Activated CD4-positive, CD25-positive, alpha-beta regulatory T cell treated with anti-CD3 and anti-CD28 coated beads, Interleukin-2, amount 50 U/mL, for 72 hours (primary cell): ENCODE results near the gene TRPC5OS.

ENCODE experiments used
- DNase-seq: peaks from one replicate; pipeline ENCODE4 v3.0.0; 2021

TRPC5OS gene

DNA sequence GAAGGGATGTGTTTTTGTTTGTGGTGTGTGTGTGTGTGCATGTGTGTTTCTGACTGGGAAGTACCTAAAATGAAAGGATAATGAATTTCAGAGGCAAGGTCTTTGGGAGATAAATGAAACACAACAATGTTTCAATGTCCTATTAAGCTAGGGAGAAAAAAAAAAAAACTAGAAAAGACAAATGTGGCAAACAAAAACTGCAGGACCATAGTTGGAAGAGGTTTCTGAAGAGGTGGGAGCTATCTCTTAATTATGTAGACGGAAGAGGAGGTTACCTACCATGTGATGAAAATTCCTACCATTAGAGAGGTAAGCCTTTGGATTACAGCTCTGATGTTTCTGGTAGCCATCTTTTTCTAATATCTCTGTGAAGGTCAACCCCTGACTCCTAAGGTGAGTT, at the start of gene TRPC5OS:
Gene TRPC5OS (plus strand): TSS at position 301 of the 400 bp plus-strand sequence. CDS start 25,669 bp downstream, outside the sequence.
- no peak for DNase-seq

DNA sequence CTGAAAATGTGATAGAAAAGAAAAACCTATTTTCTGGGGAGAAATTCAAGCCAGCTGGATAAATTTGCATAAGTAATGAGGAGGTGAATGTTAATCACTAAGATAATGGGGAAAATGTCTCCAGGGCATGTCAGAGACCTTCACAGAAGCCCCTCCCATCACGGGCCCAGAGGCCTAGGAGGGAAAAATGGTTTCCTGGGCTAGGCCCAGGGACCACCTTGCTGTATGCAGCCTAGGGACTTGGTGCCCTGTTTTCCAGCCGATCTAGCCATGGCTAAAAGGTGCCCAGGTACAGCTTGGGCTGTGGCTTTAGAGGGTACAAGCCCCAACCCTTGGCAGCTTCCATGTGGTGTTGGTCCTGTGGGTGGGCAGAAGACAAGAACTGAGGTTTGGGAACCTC, 46.6 kb upstream of the TRPC5OS start:
- no peak for DNase-seq

- no peak for DNase-seq
Measured at GRCh38 chrX:111830571-111830970, 45.4 kb upstream of the TRPC5OS start.

DNA sequence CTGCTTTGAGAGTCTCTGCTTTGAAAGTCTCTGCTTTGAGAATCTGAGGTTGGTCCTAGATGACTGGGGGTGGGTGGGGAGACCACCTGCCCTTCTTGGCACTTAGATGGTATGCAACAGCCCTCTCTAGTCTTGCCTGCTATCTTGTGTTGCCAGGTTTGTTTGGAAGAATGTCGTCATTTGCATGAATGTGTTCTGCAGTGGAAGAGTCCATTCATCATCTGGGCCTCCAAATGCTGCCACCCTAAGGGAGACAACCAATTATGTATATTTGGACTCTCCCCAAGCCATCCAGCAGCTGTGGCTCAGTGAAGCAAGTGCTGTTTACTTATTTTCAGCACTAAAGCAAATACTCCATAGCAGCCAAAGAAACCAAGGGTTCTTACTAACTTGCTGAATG, 44.6 kb upstream of the TRPC5OS start:
- DNase-seq = no peak

GRCh38 chrX:111837197-111837596, 38.8 kb upstream of the TRPC5OS start:
- no peak for DNase-seq

GRCh38 chrX:111847491-111848133, 28.4 kb upstream of the TRPC5OS start:
- no peak for DNase-seq

GRCh38 chrX:111848541-111848940, 27.4 kb upstream of the TRPC5OS start:
- no peak for DNase-seq

DNA sequence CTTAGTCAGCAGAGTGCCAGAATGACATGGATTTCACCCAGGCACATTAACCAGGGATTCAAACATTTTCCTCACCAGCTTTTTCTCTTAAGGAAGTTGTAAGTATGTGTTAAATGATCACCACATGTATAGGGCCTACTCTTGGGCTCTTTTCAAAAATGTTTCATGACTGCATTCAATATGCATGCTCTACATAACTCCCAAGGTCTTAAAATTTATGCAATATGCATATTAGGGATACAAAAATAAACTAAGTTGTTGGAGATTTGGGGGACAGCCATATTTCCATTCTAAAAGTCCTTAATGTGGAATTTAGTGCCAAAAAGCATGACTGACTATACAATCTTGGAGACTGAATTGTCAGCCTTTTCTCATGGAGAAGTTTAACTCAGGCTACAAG, 25.0 kb upstream of the TRPC5OS start:
- DNase-seq = no peak

- DNase-seq = no peak
Measured at GRCh38 chrX:111854556-111855490, 21.2 kb upstream of the TRPC5OS start.

- DNase-seq = no peak
Measured at GRCh38 chrX:111857534-111858060, 18.4 kb upstream of the TRPC5OS start.

- no peak for DNase-seq
Measured at GRCh38 chrX:111861605-111862004, 14.4 kb upstream of the TRPC5OS start.

GRCh38 chrX:111867236-111867635, 8.7 kb upstream of the TRPC5OS start:
- no peak for DNase-seq

DNA sequence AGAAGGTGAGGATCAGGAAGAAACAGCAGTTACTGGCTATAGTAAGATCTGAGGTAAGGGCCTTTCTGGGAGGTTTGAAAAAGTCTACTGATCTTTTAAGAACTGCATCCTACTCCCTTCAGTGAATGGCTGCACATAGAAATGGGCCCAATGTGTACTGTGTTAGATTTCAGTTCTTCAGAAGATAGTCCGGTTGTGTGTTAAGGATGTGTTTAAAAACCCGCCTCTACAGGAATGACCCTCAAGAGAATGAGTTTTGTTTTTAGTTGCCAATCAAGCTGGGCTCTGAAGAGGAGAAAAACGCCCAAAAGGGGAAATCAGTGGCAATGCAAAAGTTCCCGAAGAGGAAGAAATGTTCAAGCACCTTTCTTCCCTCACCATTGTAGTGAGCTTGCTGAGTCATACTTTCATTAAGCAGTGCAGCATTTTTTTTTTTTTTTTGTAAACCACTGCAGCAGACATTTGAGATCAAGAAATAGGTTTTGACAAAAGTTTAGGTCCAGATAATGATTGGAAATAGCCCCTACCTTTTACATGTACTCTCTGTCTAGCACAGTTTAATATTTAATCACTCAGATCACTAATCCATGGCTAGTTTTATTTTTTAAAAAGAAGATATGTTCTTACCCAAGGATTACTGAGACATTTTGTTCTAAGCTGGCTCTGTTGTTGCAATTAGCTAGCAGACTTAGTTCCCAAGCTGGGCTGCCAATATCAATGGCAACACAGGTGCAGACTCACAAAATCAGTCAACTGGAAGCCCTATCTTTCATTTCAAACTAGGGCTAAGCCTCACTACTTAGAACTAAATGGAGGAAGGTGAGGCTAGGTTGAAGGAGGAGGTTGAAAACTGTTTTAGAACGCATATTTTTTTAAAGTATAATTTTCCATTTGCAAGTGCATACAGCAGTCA, 7.0 kb upstream of the TRPC5OS start:
- no peak for DNase-seq

GRCh38 chrX:111869639-111870034, 6.3 kb upstream of the TRPC5OS start:
- no peak for DNase-seq

DNA sequence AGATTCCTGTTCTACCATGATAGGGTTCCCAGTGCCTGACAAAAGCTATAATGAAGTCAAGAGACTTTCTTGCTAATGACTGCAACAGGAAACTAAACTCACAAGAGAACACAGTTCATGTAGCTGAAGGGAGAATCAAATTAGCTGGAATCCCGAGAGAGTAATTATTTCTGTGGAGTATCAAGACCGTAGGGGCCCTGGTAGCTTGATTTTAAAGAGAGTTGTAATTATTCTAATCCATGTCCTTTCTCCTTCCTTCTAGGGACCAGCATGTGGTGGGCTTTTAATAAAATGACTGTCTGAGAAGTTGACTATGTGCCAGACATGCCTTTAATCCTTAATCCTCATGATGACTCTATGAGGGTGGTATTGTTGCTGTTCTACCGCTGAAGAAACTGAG, 1.7 kb upstream of the TRPC5OS start:
- DNase-seq = no peak

- no peak for DNase-seq
Measured at GRCh38 chrX:111876646-111877045, 665 bp downstream of the TRPC5OS start.

- no peak for DNase-seq
Measured at GRCh38 chrX:111877681-111878080, 1.7 kb downstream of the TRPC5OS start.

DNA sequence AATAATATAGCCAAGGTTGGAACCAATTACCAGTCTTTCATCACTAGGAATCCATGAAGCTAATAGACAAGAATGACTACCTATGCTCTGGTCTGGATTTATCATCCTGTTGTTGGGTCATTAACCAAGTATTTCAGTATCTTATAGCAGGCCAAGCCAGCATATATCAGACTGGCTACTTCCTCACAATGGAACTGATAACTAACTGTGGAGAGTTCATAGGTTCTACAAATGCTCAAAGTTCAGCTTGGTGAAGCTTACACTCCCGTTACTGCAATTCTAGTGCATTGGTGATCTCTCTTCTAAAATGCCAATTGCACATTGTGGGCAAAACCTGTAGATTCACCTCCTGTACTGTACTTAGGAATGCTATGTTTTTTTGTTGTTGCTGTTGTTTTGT, 4.8 kb downstream of the TRPC5OS start:
- DNase-seq = no peak

GRCh38 chrX:111881715-111882114, 5.7 kb downstream of the TRPC5OS start:
- DNase-seq = no peak

DNA sequence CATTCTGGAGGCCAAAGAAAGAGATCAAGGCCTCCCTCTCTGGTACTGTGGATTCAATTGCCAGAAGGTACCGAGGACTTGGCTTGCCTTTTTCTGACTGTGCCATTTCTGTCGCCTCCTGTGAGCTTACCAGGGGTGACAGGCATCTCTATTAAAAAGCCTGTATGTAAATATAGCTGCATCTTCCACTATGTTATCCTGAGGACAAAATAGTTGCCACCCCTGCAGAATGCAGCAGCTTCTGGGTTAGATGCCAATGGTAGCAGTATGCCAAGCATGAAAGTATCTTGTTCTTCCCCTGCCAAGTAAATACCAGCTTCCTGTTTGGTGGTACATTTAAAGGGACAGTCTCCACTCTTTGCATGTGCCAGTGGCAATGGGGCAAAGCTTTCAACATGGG, 10.7 kb downstream of the TRPC5OS start:
- no peak for DNase-seq

- DNase-seq = no peak
Measured at GRCh38 chrX:111888600-111888999, 12.6 kb downstream of the TRPC5OS start.

- DNase-seq = no peak
Measured at GRCh38 chrX:111892375-111892774, 16.4 kb downstream of the TRPC5OS start.

DNA sequence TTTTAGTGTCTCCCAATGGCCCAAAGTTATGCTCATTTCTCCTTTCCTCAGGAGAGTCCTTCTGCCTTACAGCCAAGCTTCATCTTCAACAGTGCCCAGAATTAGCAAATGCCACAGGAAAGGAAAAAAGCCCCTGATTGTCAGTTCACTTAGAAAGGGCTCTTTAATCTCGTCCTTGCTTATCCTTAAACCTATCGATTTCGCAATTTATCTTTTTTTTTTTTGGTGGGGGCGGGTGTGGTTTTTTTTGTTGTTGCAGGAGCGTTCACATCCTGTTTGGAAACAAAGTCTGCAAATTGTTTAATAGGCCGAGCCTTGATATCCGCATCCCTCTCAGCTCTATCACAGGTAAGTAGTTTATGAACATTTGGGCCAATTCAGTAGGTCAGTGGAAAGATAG, 20.2 kb downstream of the TRPC5OS start:
- no peak for DNase-seq
